Endothelial cell (in vitro differentiated cells): ENCODE results near the gene ADCY6. TPM values are rescaled to one million over a fixed set of nuclear protein-coding genes. Genes with fewer than 3 reads are reported as not detected.

ENCODE experiments used
- DNase-seq: peaks from one replicate; pipeline ENCODE4 v3.0.0; 2021; ENCODE audit warnings: low spot score
- H3K27ac Mint-ChIP-seq: one replicate; pipeline ENCODE4 v1.8.0; 2021; ENCODE audit warnings: mixed read lengths, inconsistent platforms; ENCODE audit not compliant: unreplicated experiment
- H3K27me3 Mint-ChIP-seq: one replicate; pipeline ENCODE4 v1.8.0; 2021; ENCODE audit warnings: mild to moderate bottlenecking, moderate library complexity, mixed read lengths, inconsistent platforms; ENCODE audit not compliant: unreplicated experiment
- H3K36me3 Mint-ChIP-seq: one replicate; pipeline ENCODE4 v1.8.0; 2021; ENCODE audit warnings: mild to moderate bottlenecking, low read depth, mixed read lengths, inconsistent platforms; ENCODE audit not compliant: unreplicated experiment
- H3K4me1 Mint-ChIP-seq: one replicate; pipeline ENCODE4 v1.8.0; 2021; ENCODE audit warnings: mild to moderate bottlenecking, mixed read lengths, inconsistent platforms; ENCODE audit not compliant: unreplicated experiment
- H3K4me3 Mint-ChIP-seq: one replicate; pipeline ENCODE4 v1.8.0; 2021; ENCODE audit warnings: mild to moderate bottlenecking, mixed read lengths, inconsistent platforms; ENCODE audit not compliant: unreplicated experiment
- H3K9me3 Mint-ChIP-seq: one replicate; pipeline ENCODE4 v1.8.0; 2021; ENCODE audit warnings: mixed read lengths, inconsistent platforms; ENCODE audit not compliant: unreplicated experiment
- CTCF ChIP-seq: fragments of 200-600 bp; sonication (generic); IDR thresholded peaks from one replicate; pipeline ENCODE4 v1.5.0; 2021; ENCODE audit warnings: antibody characterized with exemption; ENCODE audit not compliant: unreplicated experiment
- total RNA-seq: library from RNA; stranded (reverse); fragmentation: NEBNext Ultra II Directional; extraction: Animal tissue kit (Norgen Biotek cat#: 25700); gene quantifications from one replicate; pipeline ENCODE4 v1.2.1, GENCODE V29; 2021; ENCODE audit not compliant: unreplicated experiment

The ADCY6 gene
- total RNA-seq, 1 donor from 2014 or later, result 31.6 TPM

DNA sequence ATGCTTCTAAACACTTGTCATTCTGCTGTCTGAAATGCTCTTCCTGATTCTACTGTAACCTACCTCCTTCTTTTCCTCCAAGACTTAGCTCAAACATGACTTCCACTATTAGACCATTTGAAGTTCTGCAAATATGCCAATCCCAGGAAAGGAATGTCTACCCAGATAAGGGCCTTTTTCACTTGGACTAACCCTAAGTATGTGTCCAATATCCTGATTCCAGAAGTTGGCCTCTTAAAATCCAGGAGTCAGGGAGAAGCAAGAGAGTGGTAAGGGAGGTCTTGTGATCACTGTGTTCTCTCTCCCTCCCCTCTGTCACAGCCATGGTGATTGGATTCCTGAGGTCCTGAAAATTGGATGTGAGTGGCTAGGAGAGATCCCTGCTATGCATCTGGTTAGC, 30.2 kb downstream of the ADCY6 start:
- H3K27me3 Mint-ChIP-seq, result peaks cover 2% of the 10 kb centered on the region
- TF ChIP-seq CTCF, result no peak
- H3K4me1 Mint-ChIP-seq, result no peaks in the 10 kb centered on the region
- DNase-seq, result no peak
- H3K36me3 Mint-ChIP-seq, result no peaks in the 10 kb centered on the region
- no peak overlapping the region for H3K4me3 Mint-ChIP-seq
- no peaks in the 10 kb centered on the region for H3K9me3 Mint-ChIP-seq
- H3K27ac Mint-ChIP-seq, result no peak overlapping the region

GRCh38 chr12:48758186-48758585, 30.7 kb downstream of the ADCY6 start:
- Mint-ChIP-seq H3K27ac (no peak overlapping the region), H3K4me1 (no peaks in the 10 kb centered on the region), H3K9me3 (no peaks in the 10 kb centered on the region), H3K27me3 (peaks cover 2% of the 10 kb centered on the region), H3K4me3 (no peak overlapping the region), H3K36me3 (no peaks in the 10 kb centered on the region)
- DNase-seq, result no peak
- TF ChIP-seq CTCF, result no peak

DNA sequence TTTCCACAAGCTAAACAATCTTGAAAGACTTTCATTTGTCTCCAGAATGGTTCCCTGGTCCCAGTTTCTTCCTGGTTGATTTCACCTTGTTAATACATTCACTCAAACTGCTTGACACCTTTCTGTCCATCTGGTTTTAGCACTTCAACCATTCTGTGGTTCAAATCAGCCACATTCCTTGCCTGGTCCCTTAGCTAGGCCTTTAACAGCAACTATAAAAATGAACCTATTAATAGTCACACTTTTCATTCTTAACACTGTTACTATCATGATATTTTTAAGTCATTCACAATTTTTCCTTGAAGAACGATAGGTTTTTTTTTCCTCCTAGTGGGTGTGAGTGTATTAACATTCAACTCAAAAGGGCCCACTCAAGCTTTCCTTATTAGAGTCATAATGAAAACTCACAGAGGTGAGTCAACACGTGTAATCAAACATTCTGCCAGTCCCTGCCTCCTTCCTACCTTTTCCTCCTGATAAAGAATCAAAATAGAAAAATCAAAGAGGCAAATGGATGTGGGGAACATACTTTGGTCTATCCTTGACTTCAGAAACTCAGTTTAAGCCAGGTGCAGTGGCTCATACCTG, 38.0 kb downstream of the ADCY6 start:
- Mint-ChIP-seq H3K27ac (no peak overlapping the region), H3K36me3 (no peaks in the 10 kb centered on the region), H3K4me1 (no peaks in the 10 kb centered on the region), H3K9me3 (no peaks in the 10 kb centered on the region), H3K27me3 (peaks cover 1% of the 10 kb centered on the region), H3K4me3 (no peak overlapping the region)
- TF ChIP-seq CTCF, result no peak
- no peak for DNase-seq

DNA sequence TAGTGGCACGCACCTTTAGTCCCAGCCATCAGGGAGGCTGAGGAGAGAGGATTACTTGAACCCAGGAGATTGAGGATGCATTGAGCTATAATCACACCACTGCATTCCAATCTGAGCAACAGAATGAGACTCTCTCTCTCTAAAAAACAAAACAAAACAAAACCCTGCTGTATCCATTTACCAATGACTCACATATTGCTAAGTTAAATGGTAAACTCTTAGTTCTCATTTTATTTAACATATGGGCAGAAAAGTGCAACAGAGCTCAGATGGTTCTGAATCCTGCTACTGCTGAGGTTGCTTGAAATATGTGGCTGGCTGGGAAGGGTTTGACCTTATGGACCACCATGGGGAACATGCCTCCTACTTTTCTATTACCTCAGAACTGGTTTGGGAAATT, 38.7 kb downstream of the ADCY6 start:
- Mint-ChIP-seq H3K9me3 (no peaks in the 10 kb centered on the region), H3K27me3 (peaks cover 1% of the 10 kb centered on the region), H3K4me1 (no peaks in the 10 kb centered on the region), H3K27ac (no peak overlapping the region), H3K4me3 (no peak overlapping the region), H3K36me3 (no peaks in the 10 kb centered on the region)
- TF ChIP-seq CTCF, result no peak
- DNase-seq, result no peak

- no peaks in the 10 kb centered on the region for H3K9me3 Mint-ChIP-seq
- no peak overlapping the region for H3K27ac Mint-ChIP-seq
- no peaks in the 10 kb centered on the region for H3K36me3 Mint-ChIP-seq
- H3K4me3 Mint-ChIP-seq, result no peak overlapping the region
- no peaks in the 10 kb centered on the region for H3K4me1 Mint-ChIP-seq
- peaks cover 1% of the 10 kb centered on the region for H3K27me3 Mint-ChIP-seq
- no peak for TF ChIP-seq CTCF
- DNase-seq, result no peak
Observed at GRCh38 chr12:48744251-48745008, 44.5 kb downstream of the ADCY6 start.
